HepG2 (cell line): ENCODE results near the gene GRB10. TPM values are rescaled to one million over a fixed set of nuclear protein-coding genes. Genes with fewer than 3 reads are reported as not detected.

Experiments
- ATAC-seq: fragments of 200-7000 bp; cut with Tn5 transposase; 3 replicates; pipeline ENCODE4 v1.9.1; 2020; ENCODE audit warnings: mild to moderate bottlenecking, moderate library complexity
- BruUV-seq: library from RNA; stranded (reverse); fragments of 400-500 nt; replicated peaks from 2 replicates; lab custom pipeline; 2021; lab: Mats Ljungman, UMichigan
- CTCF ChIA-PET: fragments of 300-600 bp; formaldehyde crosslinking; extraction: SDS; loops from one replicate; lab custom pipeline; 2021; ENCODE audit warnings: low total read pairs, inconsistent platforms, low intra/inter-chr PET ratio; lab: Yijun Ruan, JAX
- POLR2A ChIA-PET: fragments of 350-600 bp; sonication (Branson Sonifier 250); formaldehyde crosslinking; loops from one replicate; lab custom pipeline; 2020; ENCODE audit warnings: antibody characterized with exemption, inconsistent platforms; lab: Yijun Ruan, JAX
- DNase-seq: peaks from one replicate; pipeline ENCODE4 v3.0.0-alpha.2; 2015; ENCODE audit warnings: low spot score
- FAIRE-seq: peaks from 3 replicates; lab custom pipeline; 2011; peaks lifted over from hg19 to GRCh38; lab: Jason Lieb, UNC
- H2AFZ ChIP-seq: one replicate; pipeline ENCODE4 v1.6.1; 2011; ENCODE audit warnings: low read length, inconsistent platforms
- H3K27ac ChIP-seq: fragments of 300-600 bp; 3 replicates; pipeline ENCODE4 v1.8.0; 2011; ENCODE audit warnings: mixed run types, mild to moderate bottlenecking, mixed read lengths, low read length, inconsistent platforms; ENCODE audit not compliant: insufficient read depth; ENCODE audit errors: extremely low read length
- H3K27me3 ChIP-seq, 2 experiments: fragments of 200-600 bp in 1 of 2; 2 replicates in 1 of 2; 3 replicates in 1 of 2; pipeline versions ENCODE4 v1.6.0 to v1.8.0; 2011; ENCODE audit warnings: low read length in 2 of 2, mild to moderate bottlenecking in 2 of 2, moderate library complexity in 2 of 2, inconsistent platforms in 1 of 2; ENCODE audit not compliant: insufficient read depth in 2 of 2, control insufficient read depth in 1 of 2
- H3K36me3 ChIP-seq, 2 experiments: fragments of 200-600 bp in 1 of 2; replicated peaks in 1 of 2; 2 replicates in 1 of 2; 3 replicates in 1 of 2; pipeline versions ENCODE4 v1.5.1 to v1.8.0; 2011; ENCODE audit warnings: low read length in 2 of 2, inconsistent platforms in 1 of 2; ENCODE audit not compliant: insufficient read depth in 2 of 2, control insufficient read depth in 1 of 2
- H3K4me1 ChIP-seq: 2 replicates; pipeline ENCODE4 v1.5.1; 2012; ENCODE audit warnings: low read length, inconsistent platforms; ENCODE audit not compliant: insufficient read depth
- H3K4me2 ChIP-seq: 2 replicates; pipeline ENCODE4 v1.6.0; 2011; ENCODE audit warnings: low read depth, low read length, inconsistent platforms
- H3K4me3 ChIP-seq, 3 experiments: fragments of 200-600 bp in 1 of 3; sonication (generic), shearing (Covaris generic) in 1 of 3; replicated peaks in 1 of 3; 2 replicates each; pipeline ENCODE4 v1.5.1; 2011 to 2016; ENCODE audit warnings: low read length in 3 of 3, inconsistent platforms in 2 of 3, low read depth in 2 of 3, mild to moderate bottlenecking in 2 of 3, control low read depth in 1 of 3, mixed read lengths in 1 of 3; ENCODE audit not compliant: insufficient read depth in 1 of 3
- H3K79me2 ChIP-seq: one replicate; pipeline ENCODE4 v1.6.1; 2011; ENCODE audit warnings: low read length, inconsistent platforms; ENCODE audit not compliant: insufficient read depth
- H3K9ac ChIP-seq: 2 replicates; pipeline ENCODE4 v1.6.0; 2011; ENCODE audit warnings: mild to moderate bottlenecking, low read depth, low read length, inconsistent platforms; ENCODE audit not compliant: insufficient read depth
- H3K9me3 ChIP-seq: 2 replicates; pipeline ENCODE4 v1.5.1; 2012; ENCODE audit warnings: mild to moderate bottlenecking, low read length
- H4K20me1 ChIP-seq: 2 replicates; pipeline ENCODE4 v1.6.0; 2011; ENCODE audit warnings: inconsistent platforms, mild to moderate bottlenecking, low read length, moderate library complexity; ENCODE audit not compliant: insufficient read depth
- TBX3 ChIP-seq: fragments of 450-650 bp; IDR thresholded peaks from 2 replicates; pipeline ENCODE4 v1.6.1; 2017; ENCODE audit warnings: antibody characterized with exemption, mild to moderate bottlenecking, inconsistent platforms, borderline replicate concordance
- ZFAT ChIP-seq: sonication (generic); formaldehyde crosslinking; conservative IDR thresholded peaks from 2 replicates; pipeline ENCODE4 v1.8.1; 2023; ENCODE audit warnings: missing genetic modification reagents, inconsistent platforms
- ZNF468 ChIP-seq: sonication (generic); formaldehyde crosslinking; IDR thresholded peaks from 2 replicates; pipeline ENCODE4 v1.8.0; 2022; ENCODE audit warnings: mild to moderate bottlenecking, moderate library complexity, missing genetic modification reagents
- ZNF772 ChIP-seq: sonication (generic); formaldehyde crosslinking; IDR thresholded peaks from 2 replicates; pipeline ENCODE4 v1.5.0; 2020; ENCODE audit warnings: mild to moderate bottlenecking, missing genetic modification reagents
- WGBS: methylation state at CpG from one replicate; pipeline ENCODE4 v1.1.6; 2017; ENCODE audit warnings: low lambda C conversion rate; 5-methylcytosine and 5-hydroxymethylcytosine counted together
- in situ Hi-C: cut with HindIII; loops from 2 replicates; pipeline ENCODE4 v1.10.0; 2017; ENCODE audit warnings: low pct_unique_long_range_greater_than_20kb; ENCODE audit not compliant: extremely low pct_ligation_motif_present
- intact Hi-C: fragments of 100-400 bp; cut with micrococcal nuclease; formaldehyde crosslinking; loops from one replicate; pipeline ENCODE4 v1.10.0; 2022; ENCODE audit not compliant: unreplicated experiment
- polyA plus RNA-seq, 8 experiments: library from polyadenylated mRNA; depleted of rRNA in 3 of 8; stranded (reverse) in 7 of 8; unstranded in 1 of 8; fragments of >200 nt; fragmentation: Illumina TruSeq in 4 of 8; extraction: Trizol in 4 of 8; gene quantifications; 2 replicates each; pipeline versions ENCODE4 v1.2.1 to v1.2.3, GENCODE V29; 2011 to 2016; ENCODE audit warnings: low read depth in 4 of 8, missing spikeins in 1 of 8, mixed read lengths in 1 of 8; ENCODE audit not compliant: insufficient read depth in 1 of 8
- total RNA-seq, 5 experiments: library from RNA; depleted of rRNA; stranded (reverse); fragments of >200 nt; fragmentation: Illumina TruSeq; extraction: Trizol; gene quantifications; 2 replicates each; pipeline ENCODE4 v1.2.3, GENCODE V29; 2016; ENCODE audit warnings: low read depth in 1 of 5
- TF ChIP-seq, protein P1 (sequence below): sonication (generic); formaldehyde crosslinking; IDR thresholded peaks from 2 replicates; pipeline ENCODE4 v1.4.0; 2020; ENCODE audit warnings: mild to moderate bottlenecking, missing genetic modification reagents, borderline replicate concordance
- TF ChIP-seq, protein P2 (sequence below), 2 experiments: sonication (generic) in 1 of 2; formaldehyde crosslinking in 1 of 2; IDR thresholded peaks; 2 replicates each; pipeline versions ENCODE4 v1.4.0 to v1.6.1; 2018 to 2020; ENCODE audit warnings: missing genetic modification reagents in 2 of 2, borderline replicate concordance in 1 of 2, low read depth in 1 of 2, mild to moderate bottlenecking in 1 of 2, missing biosample characterization in 1 of 2
- TF ChIP-seq, protein P3 (sequence below): sonication (generic); formaldehyde crosslinking; IDR thresholded peaks from 2 replicates; pipeline ENCODE4 v1.8.1; 2022; ENCODE audit warnings: mild to moderate bottlenecking, missing genetic modification reagents
- TF ChIP-seq, protein P4 (sequence below): IDR thresholded peaks from 2 replicates; pipeline ENCODE4 v1.6.1; 2016; ENCODE audit warnings: control low read depth
- TF ChIP-seq, protein P5 (sequence below): sonication (generic); formaldehyde crosslinking; IDR thresholded peaks from 2 replicates; pipeline ENCODE4 v1.4.0; 2020; ENCODE audit warnings: missing genetic modification reagents
- TF ChIP-seq, protein P6 (sequence below): sonication (generic); formaldehyde crosslinking; IDR thresholded peaks from 2 replicates; pipeline ENCODE4 v1.4.0; 2020; ENCODE audit warnings: missing genetic modification reagents, mild to moderate bottlenecking, borderline replicate concordance

Gene GRB10
- total and polyA plus RNA-seq, 2 of the 13 experiments (the other 11 are each of a cell fraction or from before 2014, with no cell fraction given) = 4.0 to 6.8 TPM

DNA sequence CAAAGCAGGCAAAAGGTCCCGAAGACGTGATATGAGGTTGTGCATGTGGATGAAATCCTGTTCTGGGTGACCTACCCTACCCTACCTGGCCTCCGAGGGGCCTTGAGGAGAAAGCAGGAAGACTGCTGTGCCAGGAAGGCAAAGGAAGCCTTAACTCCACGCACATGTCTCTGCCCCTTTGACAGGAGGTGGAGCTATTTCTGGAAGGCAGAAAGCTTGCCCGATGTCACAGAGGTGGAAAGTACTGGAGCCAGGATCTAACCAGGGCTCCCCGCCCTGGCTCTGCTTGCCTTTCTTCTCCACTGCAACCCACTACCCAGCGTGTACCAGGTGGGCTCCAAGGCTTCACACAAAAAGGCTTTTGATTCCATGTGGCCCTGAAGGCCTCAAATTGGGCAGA, 151.1 kb downstream of the GRB10 start (continued):
- TF ChIP-seq, protein P1, sequence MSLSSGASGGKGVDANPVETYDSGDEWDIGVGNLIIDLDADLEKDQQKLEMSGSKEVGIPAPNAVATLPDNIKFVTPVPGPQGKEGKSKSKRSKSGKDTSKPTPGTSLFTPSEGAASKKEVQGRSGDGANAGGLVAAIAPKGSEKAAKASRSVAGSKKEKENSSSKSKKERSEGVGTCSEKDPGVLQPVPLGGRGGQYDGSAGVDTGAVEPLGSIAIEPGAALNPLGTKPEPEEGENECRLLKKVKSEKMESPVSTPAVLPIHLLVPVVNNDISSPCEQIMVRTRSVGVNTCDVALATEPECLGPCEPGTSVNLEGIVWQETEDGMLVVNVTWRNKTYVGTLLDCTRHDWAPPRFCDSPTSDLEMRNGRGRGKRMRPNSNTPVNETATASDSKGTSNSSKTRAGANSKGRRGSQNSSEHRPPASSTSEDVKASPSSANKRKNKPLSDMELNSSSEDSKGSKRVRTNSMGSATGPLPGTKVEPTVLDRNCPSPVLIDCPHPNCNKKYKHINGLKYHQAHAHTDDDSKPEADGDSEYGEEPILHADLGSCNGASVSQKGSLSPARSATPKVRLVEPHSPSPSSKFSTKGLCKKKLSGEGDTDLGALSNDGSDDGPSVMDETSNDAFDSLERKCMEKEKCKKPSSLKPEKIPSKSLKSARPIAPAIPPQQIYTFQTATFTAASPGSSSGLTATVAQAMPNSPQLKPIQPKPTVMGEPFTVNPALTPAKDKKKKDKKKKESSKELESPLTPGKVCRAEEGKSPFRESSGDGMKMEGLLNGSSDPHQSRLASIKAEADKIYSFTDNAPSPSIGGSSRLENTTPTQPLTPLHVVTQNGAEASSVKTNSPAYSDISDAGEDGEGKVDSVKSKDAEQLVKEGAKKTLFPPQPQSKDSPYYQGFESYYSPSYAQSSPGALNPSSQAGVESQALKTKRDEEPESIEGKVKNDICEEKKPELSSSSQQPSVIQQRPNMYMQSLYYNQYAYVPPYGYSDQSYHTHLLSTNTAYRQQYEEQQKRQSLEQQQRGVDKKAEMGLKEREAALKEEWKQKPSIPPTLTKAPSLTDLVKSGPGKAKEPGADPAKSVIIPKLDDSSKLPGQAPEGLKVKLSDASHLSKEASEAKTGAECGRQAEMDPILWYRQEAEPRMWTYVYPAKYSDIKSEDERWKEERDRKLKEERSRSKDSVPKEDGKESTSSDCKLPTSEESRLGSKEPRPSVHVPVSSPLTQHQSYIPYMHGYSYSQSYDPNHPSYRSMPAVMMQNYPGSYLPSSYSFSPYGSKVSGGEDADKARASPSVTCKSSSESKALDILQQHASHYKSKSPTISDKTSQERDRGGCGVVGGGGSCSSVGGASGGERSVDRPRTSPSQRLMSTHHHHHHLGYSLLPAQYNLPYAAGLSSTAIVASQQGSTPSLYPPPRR (CRISPR knock-in tag) = no peak
- TF ChIP-seq, protein P2, sequence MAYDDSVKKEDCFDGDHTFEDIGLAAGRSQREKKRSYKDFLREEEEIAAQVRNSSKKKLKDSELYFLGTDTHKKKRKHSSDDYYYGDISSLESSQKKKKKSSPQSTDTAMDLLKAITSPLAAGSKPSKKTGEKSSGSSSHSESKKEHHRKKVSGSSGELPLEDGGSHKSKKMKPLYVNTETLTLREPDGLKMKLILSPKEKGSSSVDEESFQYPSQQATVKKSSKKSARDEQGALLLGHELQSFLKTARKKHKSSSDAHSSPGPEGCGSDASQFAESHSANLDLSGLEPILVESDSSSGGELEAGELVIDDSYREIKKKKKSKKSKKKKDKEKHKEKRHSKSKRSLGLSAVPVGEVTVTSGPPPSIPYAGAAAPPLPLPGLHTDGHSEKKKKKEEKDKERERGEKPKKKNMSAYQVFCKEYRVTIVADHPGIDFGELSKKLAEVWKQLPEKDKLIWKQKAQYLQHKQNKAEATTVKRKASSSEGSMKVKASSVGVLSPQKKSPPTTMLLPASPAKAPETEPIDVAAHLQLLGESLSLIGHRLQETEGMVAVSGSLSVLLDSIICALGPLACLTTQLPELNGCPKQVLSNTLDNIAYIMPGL (CRISPR knock-in tag; IDR thresholded peaks at IDR 0.05; ENCODE audit: borderline replicate concordance in 1 of 2, low read depth in 1 of 2) = no peak

DNA sequence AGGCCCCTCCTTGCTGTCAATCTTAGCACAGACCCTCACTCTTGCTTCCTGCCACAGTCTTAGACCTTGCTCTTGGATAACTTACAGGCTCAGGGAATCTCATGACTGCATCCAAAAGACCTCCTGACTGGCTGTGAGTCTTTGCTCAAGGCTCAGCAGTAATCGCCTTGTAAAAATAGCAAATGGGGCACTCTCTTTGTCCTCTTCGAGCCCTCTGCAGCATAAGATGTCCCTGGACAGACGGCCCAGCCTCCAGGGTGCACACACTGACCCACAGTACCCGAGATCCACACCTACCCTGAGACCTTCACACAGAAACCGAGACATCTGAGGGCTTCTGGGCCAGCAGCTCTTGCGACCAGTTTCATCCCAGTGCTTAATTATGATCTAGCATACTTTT, 151.6 kb downstream of the GRB10 start:
- Histone ChIP-seq H4K20me1 (no peaks in the 10 kb centered on the region), H3K4me1 (peaks cover 9% of the 10 kb centered on the region), H3K9me3 (no peaks in the 10 kb centered on the region), H2AFZ (no peak overlapping the region), H3K4me2 (no peak overlapping the region), H3K79me2 (no peaks in the 10 kb centered on the region), H3K27ac (no peak overlapping the region), H3K9ac (no peak overlapping the region), H3K4me3 (no peak overlapping the region), H3K36me3 (no peaks in the 10 kb centered on the region; a peak in 1 of 5 replicates), H3K27me3 (no peaks in the 10 kb centered on the region)
- in situ Hi-C loops = no loop called here
- no TSS peak for BruUV-seq
- TF ChIP-seq, protein P3, sequence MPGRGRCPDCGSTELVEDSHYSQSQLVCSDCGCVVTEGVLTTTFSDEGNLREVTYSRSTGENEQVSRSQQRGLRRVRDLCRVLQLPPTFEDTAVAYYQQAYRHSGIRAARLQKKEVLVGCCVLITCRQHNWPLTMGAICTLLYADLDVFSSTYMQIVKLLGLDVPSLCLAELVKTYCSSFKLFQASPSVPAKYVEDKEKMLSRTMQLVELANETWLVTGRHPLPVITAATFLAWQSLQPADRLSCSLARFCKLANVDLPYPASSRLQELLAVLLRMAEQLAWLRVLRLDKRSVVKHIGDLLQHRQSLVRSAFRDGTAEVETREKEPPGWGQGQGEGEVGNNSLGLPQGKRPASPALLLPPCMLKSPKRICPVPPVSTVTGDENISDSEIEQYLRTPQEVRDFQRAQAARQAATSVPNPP (CRISPR knock-in tag) = no peak
- TF ChIP-seq, protein P4, sequence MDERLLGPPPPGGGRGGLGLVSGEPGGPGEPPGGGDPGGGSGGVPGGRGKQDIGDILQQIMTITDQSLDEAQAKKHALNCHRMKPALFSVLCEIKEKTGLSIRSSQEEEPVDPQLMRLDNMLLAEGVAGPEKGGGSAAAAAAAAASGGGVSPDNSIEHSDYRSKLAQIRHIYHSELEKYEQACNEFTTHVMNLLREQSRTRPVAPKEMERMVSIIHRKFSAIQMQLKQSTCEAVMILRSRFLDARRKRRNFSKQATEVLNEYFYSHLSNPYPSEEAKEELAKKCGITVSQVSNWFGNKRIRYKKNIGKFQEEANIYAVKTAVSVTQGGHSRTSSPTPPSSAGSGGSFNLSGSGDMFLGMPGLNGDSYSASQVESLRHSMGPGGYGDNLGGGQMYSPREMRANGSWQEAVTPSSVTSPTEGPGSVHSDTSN = no peak
- no peak for TF ChIP-seq ZFAT (CRISPR knock-in tag)
- TF ChIP-seq, protein P5, sequence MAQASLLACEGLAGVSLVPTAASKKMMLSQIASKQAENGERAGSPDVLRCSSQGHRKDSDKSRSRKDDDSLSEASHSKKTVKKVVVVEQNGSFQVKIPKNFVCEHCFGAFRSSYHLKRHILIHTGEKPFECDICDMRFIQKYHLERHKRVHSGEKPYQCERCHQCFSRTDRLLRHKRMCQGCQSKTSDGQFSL = no peak
- no peak for TF ChIP-seq ZNF772 (CRISPR knock-in tag)
- TF ChIP-seq, protein P6, sequence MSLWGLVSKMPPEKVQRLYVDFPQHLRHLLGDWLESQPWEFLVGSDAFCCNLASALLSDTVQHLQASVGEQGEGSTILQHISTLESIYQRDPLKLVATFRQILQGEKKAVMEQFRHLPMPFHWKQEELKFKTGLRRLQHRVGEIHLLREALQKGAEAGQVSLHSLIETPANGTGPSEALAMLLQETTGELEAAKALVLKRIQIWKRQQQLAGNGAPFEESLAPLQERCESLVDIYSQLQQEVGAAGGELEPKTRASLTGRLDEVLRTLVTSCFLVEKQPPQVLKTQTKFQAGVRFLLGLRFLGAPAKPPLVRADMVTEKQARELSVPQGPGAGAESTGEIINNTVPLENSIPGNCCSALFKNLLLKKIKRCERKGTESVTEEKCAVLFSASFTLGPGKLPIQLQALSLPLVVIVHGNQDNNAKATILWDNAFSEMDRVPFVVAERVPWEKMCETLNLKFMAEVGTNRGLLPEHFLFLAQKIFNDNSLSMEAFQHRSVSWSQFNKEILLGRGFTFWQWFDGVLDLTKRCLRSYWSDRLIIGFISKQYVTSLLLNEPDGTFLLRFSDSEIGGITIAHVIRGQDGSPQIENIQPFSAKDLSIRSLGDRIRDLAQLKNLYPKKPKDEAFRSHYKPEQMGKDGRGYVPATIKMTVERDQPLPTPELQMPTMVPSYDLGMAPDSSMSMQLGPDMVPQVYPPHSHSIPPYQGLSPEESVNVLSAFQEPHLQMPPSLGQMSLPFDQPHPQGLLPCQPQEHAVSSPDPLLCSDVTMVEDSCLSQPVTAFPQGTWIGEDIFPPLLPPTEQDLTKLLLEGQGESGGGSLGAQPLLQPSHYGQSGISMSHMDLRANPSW (CRISPR knock-in tag) = no peak
- no peak for TF ChIP-seq TBX3
- TF ChIP-seq ZNF468 (CRISPR knock-in tag) = no peak
- POLR2A ChIA-PET = no interaction called here
- CTCF ChIA-PET = no interaction called here
- 69% methylated on average over 6 of the region's 6 CpGs for WGBS
- ATAC-seq = no peak
- FAIRE-seq = no peak
- DNase-seq = no peak
- intact Hi-C loops = no loop called here
